RWPE2 (cell line): ENCODE results near the gene DDAH1.
A peak's percentile ranks its signal among the peaks of the same experiment; 100 is the strongest.

Experiments used
- ATAC-seq: fragments of 200-7000 bp; cut with Tn5 transposase; 3 replicates; pipeline ENCODE4 v1.9.1; 2021; ENCODE audit warnings: low read depth
- DNase-seq: peaks from one replicate; pipeline ENCODE4 v3.0.0-alpha.2; 2020; ENCODE audit warnings: low spot score
- H3K27ac ChIP-seq: fragments of 450-650 bp; 2 replicates; pipeline ENCODE4 v1.5.1; 2017; ENCODE audit warnings: mild to moderate bottlenecking; ENCODE audit not compliant: poor library complexity, severe bottlenecking
- H3K27me3 ChIP-seq: fragments of 250-450 bp; sonication (Bioruptor Pico); 2 replicates; pipeline ENCODE4 v1.5.1; 2021; ENCODE audit warnings: mild to moderate bottlenecking, moderate library complexity; ENCODE audit not compliant: insufficient read depth, poor library complexity, severe bottlenecking
- H3K36me3 ChIP-seq: fragments of 250-450 bp; sonication (Bioruptor Pico); 2 replicates; pipeline ENCODE4 v1.5.1; 2020; ENCODE audit warnings: low read depth, mild to moderate bottlenecking, moderate library complexity
- H3K4me1 ChIP-seq: fragments of 250-450 bp; sonication (Bioruptor Pico); 2 replicates; pipeline ENCODE4 v1.5.1; 2021; ENCODE audit warnings: mild to moderate bottlenecking, moderate library complexity; ENCODE audit not compliant: insufficient read depth, poor library complexity, severe bottlenecking
- H3K4me3 ChIP-seq: fragments of 250-450 bp; sonication (Bioruptor Pico); 2 replicates; pipeline ENCODE4 v1.5.1; 2021; ENCODE audit warnings: mild to moderate bottlenecking, moderate library complexity; ENCODE audit not compliant: severe bottlenecking
- H3K9me3 ChIP-seq: fragments of 250-450 bp; sonication (Bioruptor Pico); 2 replicates; pipeline ENCODE4 v1.5.1; 2021; ENCODE audit warnings: mild to moderate bottlenecking, moderate library complexity; ENCODE audit not compliant: severe bottlenecking
- TF ChIP-seq, protein P1 (sequence below): fragments of 450-650 bp; IDR thresholded peaks from one replicate; pipeline ENCODE4 v1.5.1; 2017; ENCODE audit warnings: mild to moderate bottlenecking, moderate library complexity; ENCODE audit not compliant: poor library complexity, severe bottlenecking

Gene DDAH1

DNA sequence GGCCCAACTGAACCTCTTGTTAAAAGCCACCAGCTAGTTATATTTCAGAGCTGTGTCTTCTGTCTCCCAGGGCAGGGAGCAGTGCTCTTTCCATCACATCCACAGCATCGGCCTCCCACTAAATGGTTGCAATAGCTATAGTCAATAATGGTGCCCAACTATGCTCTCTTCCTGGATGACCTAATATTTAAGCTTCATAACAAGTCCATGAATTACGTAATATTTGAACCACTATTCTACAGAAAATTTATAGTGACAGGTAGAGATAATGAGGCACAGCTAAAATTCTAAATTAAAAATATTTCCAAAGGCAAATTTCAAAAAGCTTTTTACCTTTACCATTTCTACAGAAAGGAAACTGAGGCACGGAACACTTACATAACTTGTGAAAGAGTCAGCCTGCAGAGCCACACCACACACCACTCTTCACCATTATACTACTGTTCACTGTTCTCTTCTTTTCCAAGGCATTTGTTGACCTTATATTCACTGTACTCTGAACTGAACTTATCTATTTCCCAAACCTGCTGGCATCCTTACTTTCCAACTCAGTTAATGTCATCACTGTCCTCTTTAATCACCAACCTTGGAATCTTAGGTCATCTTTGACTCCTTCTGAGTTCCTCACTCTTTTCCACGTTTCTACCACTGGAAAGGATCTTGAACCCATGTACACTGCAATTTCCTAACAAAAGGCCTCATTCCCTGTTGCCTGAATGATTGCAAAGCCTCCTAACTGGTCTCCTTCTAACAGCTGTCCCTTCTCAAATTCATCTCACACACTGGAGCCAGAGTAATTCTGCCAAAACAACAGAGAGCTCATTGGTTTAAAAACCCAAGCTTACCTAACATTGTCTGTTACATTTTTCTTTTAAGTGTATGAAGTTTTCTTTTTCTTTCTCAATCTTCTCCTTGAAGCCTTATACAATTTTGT, 85.5 kb downstream of the DDAH1 start:
- H3K36me3 ChIP-seq, result no peaks in the 10 kb centered on the region
- no peaks in the 10 kb centered on the region for H3K27me3 ChIP-seq
- no peaks in the 10 kb centered on the region for H3K9me3 ChIP-seq
- no peak for ATAC-seq
- no peak overlapping the region for H3K27ac ChIP-seq
- H3K4me3 ChIP-seq, result no peak overlapping the region
- no peak for DNase-seq
- TF ChIP-seq, protein P1, sequence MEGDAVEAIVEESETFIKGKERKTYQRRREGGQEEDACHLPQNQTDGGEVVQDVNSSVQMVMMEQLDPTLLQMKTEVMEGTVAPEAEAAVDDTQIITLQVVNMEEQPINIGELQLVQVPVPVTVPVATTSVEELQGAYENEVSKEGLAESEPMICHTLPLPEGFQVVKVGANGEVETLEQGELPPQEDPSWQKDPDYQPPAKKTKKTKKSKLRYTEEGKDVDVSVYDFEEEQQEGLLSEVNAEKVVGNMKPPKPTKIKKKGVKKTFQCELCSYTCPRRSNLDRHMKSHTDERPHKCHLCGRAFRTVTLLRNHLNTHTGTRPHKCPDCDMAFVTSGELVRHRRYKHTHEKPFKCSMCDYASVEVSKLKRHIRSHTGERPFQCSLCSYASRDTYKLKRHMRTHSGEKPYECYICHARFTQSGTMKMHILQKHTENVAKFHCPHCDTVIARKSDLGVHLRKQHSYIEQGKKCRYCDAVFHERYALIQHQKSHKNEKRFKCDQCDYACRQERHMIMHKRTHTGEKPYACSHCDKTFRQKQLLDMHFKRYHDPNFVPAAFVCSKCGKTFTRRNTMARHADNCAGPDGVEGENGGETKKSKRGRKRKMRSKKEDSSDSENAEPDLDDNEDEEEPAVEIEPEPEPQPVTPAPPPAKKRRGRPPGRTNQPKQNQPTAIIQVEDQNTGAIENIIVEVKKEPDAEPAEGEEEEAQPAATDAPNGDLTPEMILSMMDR, result no peak
- H3K4me1 ChIP-seq, result peaks cover 11% of the 10 kb centered on the region

DNA sequence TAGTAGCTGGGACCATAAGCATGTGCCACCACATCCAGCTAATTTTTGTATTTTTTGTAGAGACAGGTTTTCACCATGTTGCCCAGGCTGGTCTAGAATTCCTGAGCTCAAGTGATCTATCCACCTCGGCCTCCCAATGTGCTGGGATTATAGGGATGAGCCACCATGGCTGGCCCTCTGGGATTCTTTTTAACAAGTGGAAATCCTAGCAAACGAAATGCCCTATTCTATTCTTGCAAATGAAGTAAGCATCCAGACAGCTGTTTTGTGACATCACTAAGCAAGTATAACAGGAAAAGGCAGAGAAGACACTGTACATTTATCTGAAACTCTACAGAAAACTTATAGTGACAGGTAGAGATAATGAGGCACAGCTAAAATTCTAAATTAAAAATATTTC, 86.4 kb downstream of the DDAH1 start:
- TF ChIP-seq, protein P1, result no peak
- Histone ChIP-seq H3K4me3 (no peak overlapping the region), H3K27me3 (no peaks in the 10 kb centered on the region), H3K27ac (no peak overlapping the region), H3K9me3 (no peaks in the 10 kb centered on the region), H3K4me1 (peaks cover 21% of the 10 kb centered on the region), H3K36me3 (no peaks in the 10 kb centered on the region)
- no peak for DNase-seq
- no peak for ATAC-seq

DNA sequence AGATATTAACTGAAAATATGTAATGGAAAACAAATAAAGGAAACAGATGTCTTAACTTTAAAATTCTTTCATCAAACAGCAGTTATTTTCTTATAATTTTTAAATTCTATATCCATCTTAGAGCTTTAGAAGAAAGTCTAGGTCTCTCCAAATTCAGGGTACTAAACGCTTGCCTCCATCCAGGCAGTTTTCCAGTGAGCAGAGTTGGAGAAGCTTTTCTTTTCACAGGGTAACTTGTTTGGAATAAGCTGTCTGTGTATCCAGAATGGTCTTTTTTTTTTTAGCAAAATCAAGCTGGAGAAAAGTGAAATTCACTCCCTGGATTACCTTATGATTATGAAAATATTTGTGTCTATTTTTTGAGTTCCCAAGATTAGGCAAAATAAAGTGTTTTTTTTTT, 88.6 kb downstream of the DDAH1 start:
- Histone ChIP-seq H3K4me1 (peaks cover 39% of the 10 kb centered on the region), H3K36me3 (no peaks in the 10 kb centered on the region), H3K27ac (no peak overlapping the region), H3K4me3 (no peak overlapping the region), H3K9me3 (no peaks in the 10 kb centered on the region), H3K27me3 (no peaks in the 10 kb centered on the region)
- no peak for ATAC-seq
- TF ChIP-seq, protein P1, result no peak
- no peak for DNase-seq

DNA sequence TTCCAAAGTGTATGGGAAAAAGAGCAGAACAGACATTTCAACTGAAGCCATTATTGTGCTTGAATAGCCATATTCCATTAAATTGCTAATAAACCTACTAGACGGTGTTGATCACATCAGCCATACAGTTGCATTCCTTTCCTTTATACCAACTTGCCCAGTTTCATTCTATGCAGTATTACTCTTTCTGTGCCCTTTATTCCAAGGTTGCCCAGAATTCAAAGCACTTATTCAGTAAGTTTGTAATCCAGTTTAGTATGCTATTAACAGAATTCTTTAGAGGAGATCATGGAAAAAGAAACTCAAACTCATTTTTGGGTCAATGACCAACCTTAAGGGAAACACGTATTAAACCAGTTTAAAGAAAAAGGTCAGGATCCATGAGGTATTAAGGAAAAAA, 89.5 kb downstream of the DDAH1 start:
- no peaks in the 10 kb centered on the region for H3K9me3 ChIP-seq
- no peaks in the 10 kb centered on the region for H3K36me3 ChIP-seq
- no peak overlapping the region for H3K4me3 ChIP-seq
- H3K4me1 ChIP-seq, result peaks cover 39% of the 10 kb centered on the region
- no peaks in the 10 kb centered on the region for H3K27me3 ChIP-seq
- H3K27ac ChIP-seq, result peak overlapping the region; percentile 83
- no peak for DNase-seq
- ATAC-seq, result no peak
- TF ChIP-seq, protein P1, result no peak

DNA sequence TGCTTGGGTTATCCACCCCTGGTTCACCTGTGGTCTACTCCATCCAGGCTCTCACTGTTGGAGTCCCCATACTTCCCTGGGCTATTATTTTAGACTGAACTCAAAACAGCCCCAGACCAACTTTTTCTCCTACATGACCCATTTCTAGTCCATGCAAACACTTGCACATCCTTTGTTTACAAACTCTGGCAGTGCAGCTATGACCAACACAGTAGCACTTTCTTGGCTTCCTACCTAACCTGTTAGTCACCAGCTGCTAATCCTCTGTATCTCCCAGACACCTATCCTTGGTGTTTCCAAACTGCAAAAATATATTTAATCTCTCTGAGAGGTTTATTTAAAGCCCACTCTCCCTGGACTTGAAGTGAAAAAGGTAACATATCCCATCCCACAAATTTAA, 90.8 kb downstream of the DDAH1 start:
- Histone ChIP-seq H3K4me1 (peaks cover 39% of the 10 kb centered on the region), H3K27ac (peak overlapping the region; percentile 83)
- ATAC-seq, result peak; percentile 98

More for the DNA sequence above, 90.8 kb downstream of the DDAH1 start:
- H3K27me3 ChIP-seq, result no peaks in the 10 kb centered on the region
- no peak overlapping the region for H3K4me3 ChIP-seq
- no peak for DNase-seq
- TF ChIP-seq, protein P1, result no peak
- no peaks in the 10 kb centered on the region for H3K9me3 ChIP-seq
- no peaks in the 10 kb centered on the region for H3K36me3 ChIP-seq
